Testis (tissue), 2 donors: Measurements from ENCODE around the gene PTBP3.

Experiments
- CTCF ChIP-seq, 3 experiments: fragments of 450-650 bp in 2 of 3; fragments of 200-600 bp in 1 of 3; sonication (generic) in 1 of 3; IDR thresholded peaks; one replicate each; pipeline ENCODE4 v1.5.1; 2016 to 2019; ENCODE audit warnings: antibody characterized with exemption in 3 of 3, mild to moderate bottlenecking in 2 of 3, moderate library complexity in 1 of 3
- POLR2A ChIP-seq: fragments of 450-650 bp; IDR thresholded peaks from one replicate; pipeline ENCODE4 v1.6.1; 2017; ENCODE audit warnings: antibody characterized with exemption, mild to moderate bottlenecking, moderate library complexity

GRCh38 chr9:112337547-112337946 lies 4.1 kb upstream of the PTBP3 start:
- TF ChIP-seq CTCF (IDR thresholded peaks at IDR 0.05): no peak
- no peak for TF ChIP-seq POLR2A
